ENCODE data around the gene ZBTB6. TPM values are rescaled to one million over a fixed set of nuclear protein-coding genes. Genes with fewer than 3 reads are reported as not detected.
A peak's percentile ranks its signal among the peaks of the same experiment; 100 is the strongest.

The ZBTB6 gene
- total RNA-seq, 4 donors from 2014 or later: 4.7 to 11.5 (median 7.2) TPM

- no peak for DNase-seq (ENCODE audit: low spot score)
- TF ChIP-seq CTCF (IDR thresholded peaks at IDR 0.05): no peak
- ATAC-seq (ENCODE audit: low FRiP score): no peak
Measured at GRCh38 chr9:122866079-122866478, 47.0 kb downstream of the ZBTB6 start.

- DNase-seq (ENCODE audit: low spot score): no peak
- ATAC-seq (ENCODE audit: low FRiP score): no peak
- no peak for TF ChIP-seq CTCF (IDR thresholded peaks at IDR 0.05)
Measured at GRCh38 chr9:122865300-122865699, 47.8 kb downstream of the ZBTB6 start.

GRCh38 chr9:122863407-122863806, 49.7 kb downstream of the ZBTB6 start:
- ATAC-seq (ENCODE audit: low FRiP score) (no peak), DNase-seq (ENCODE audit: low spot score) (no peak)
- no peak for TF ChIP-seq CTCF (IDR thresholded peaks at IDR 0.05)

GRCh38 chr9:122860319-122861142, 52.6 kb downstream of the ZBTB6 start:
- no peak for DNase-seq (ENCODE audit: low spot score)
- TF ChIP-seq CTCF (IDR thresholded peaks at IDR 0.05): no peak
- ATAC-seq (ENCODE audit: low FRiP score): no peak

Small RNAs within 50 kb of the gene (small RNA-seq; reads per million reads assigned to genes)
- gene RNY1P15: not detected
- gene SNORD90: 2,977 reads per million, percentile 99 among the genes with 10 or more reads in this experiment

Other genes starting within 250 kb of the ZBTB6 start
- not detected for gene OR1L3, start 238.2 kb downstream of the ZBTB6 start, total RNA-seq
- not detected for gene OR1L4, start 189.3 kb downstream of the ZBTB6 start, total RNA-seq
- gene OR1L6, start 171.0 kb downstream of the ZBTB6 start, total RNA-seq: not detected
- not detected for gene OR5C1, start 124.4 kb downstream of the ZBTB6 start, total RNA-seq
- gene OR1K1, start 113.2 kb downstream of the ZBTB6 start, total RNA-seq: not detected
- 10 to 100 TPM; 10.8 to 23.5 (median 13.7) TPM for gene PDCL, start 84.7 kb downstream of the ZBTB6 start, total RNA-seq
- gene RC3H2, start 8.0 kb downstream of the ZBTB6 start, total RNA-seq: 10 to 100 TPM; 30.5 to 63.5 (median 41.3) TPM
- gene ZBTB26, start 18.2 kb upstream of the ZBTB6 start, total RNA-seq: 1 to 10 TPM; 3.1 to 7.3 (median 3.6) TPM
- 10 to 100 TPM; 38.3 to 78.3 (median 48.5) TPM for gene RABGAP1, start 27.7 kb upstream of the ZBTB6 start, total RNA-seq
- gene GPR21, start 120.3 kb upstream of the ZBTB6 start, total RNA-seq: 1 to 10 TPM in 2 of 4 donors, not detected in 2; 1.7 to 2.3 TPM